ENCODE results near the gene SLC30A1.
A peak's percentile ranks its signal among the peaks of the same experiment; 100 is the strongest.

DNA sequence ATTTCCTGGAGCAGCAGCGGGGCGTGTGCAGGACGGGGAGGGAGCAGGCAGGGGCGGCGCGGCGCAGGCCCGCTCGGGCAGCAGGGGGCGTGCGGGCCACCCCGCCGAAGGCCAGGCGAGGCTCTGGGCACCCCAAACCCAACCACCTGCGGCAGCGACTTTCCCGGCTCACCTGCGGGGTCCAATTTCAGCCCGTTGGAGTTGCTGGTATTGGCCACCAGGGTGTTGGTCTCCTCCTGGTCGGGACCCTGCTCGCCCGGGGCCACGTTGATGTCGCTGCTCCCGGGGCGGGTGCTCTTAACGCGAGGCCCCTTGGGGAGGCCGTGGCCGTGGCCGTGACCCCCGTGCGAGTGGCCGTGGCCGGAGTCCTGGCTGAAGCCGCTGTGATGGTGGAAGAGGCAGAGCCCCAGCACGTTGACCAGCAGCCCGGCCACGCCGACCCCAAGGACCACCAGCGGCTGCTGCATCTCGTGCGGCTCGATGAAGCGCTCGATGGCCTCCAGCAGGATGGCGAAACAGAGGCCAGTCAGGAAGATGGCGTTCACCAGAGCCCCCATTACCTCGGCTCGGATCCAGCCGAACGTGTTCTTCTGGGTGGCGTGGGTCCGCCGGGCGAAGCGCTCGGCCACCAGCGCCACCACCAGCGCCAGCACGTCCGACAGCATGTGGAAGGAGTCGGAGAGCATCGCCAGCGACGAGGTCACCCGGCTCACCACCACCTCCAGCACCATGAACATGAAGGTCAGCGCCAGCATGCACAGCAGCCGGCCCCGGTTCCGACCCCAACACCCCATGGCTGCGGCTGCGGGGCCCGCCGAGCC is 932 bp downstream of the SLC30A1 start:
- TF ChIP-seq POLR2A (IDR thresholded peaks at IDR 0.05) (no peak), POLR2AphosphoS5 (IDR thresholded peaks at IDR 0.05) (no peak)
- TF ChIP-seq, protein P1, sequence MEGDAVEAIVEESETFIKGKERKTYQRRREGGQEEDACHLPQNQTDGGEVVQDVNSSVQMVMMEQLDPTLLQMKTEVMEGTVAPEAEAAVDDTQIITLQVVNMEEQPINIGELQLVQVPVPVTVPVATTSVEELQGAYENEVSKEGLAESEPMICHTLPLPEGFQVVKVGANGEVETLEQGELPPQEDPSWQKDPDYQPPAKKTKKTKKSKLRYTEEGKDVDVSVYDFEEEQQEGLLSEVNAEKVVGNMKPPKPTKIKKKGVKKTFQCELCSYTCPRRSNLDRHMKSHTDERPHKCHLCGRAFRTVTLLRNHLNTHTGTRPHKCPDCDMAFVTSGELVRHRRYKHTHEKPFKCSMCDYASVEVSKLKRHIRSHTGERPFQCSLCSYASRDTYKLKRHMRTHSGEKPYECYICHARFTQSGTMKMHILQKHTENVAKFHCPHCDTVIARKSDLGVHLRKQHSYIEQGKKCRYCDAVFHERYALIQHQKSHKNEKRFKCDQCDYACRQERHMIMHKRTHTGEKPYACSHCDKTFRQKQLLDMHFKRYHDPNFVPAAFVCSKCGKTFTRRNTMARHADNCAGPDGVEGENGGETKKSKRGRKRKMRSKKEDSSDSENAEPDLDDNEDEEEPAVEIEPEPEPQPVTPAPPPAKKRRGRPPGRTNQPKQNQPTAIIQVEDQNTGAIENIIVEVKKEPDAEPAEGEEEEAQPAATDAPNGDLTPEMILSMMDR (IDR thresholded peaks at IDR 0.05): peak; percentile 72 to 97 (median 86)
